ENCODE results near the gene HOXC11. TPM values are rescaled to one million over a fixed set of nuclear protein-coding genes. Genes with fewer than 3 reads are reported as not detected.

The HOXC11 gene
- total RNA-seq, 4 donors from 2014 or later = 3.1 to 3.7 (median 3.5) TPM

- Histone ChIP-seq H3K4me3 (no peak overlapping the region), H3K4me1 (peaks cover 71% of the 10 kb centered on the region), H3K9me3 (no peaks in the 10 kb centered on the region), H3K27me3 (peaks cover 12% of the 10 kb centered on the region), H3K27ac (peak overlapping the region; percentile 98), H3K36me3 (no peaks in the 10 kb centered on the region)
- TF ChIP-seq POLR2AphosphoS5 (IDR thresholded peaks at IDR 0.05) = no peak
- no peak for TF ChIP-seq CTCF (IDR thresholded peaks at IDR 0.05)
- no peak for TF ChIP-seq POLR2A (IDR thresholded peaks at IDR 0.05)
- no peak for TF ChIP-seq EP300 (IDR thresholded peaks at IDR 0.05)
- DNase-seq (ENCODE audit: low spot score in 2 of 2) = no peak
- 54% methylated on average over 6 of the region's 6 CpGs for WGBS
These were observed 39.9 kb downstream of the HOXC11 start for GRCh38 chr12:54012631-54013409.

- peak overlapping the region; percentile 98 for H3K27ac ChIP-seq
- no peaks in the 10 kb centered on the region for H3K9me3 ChIP-seq
- no peak for DNase-seq (ENCODE audit: low spot score in 2 of 2)
- H3K27me3 ChIP-seq = peaks cover 17% of the 10 kb centered on the region
- H3K36me3 ChIP-seq = no peaks in the 10 kb centered on the region
- TF ChIP-seq POLR2AphosphoS5 (IDR thresholded peaks at IDR 0.05) = peak in 1 of 3 donors; percentile 9
- no peak for TF ChIP-seq POLR2A (IDR thresholded peaks at IDR 0.05)
- peaks cover 73% of the 10 kb centered on the region for H3K4me1 ChIP-seq
- WGBS = 41% methylated on average over 34 of the region's 36 CpGs
- peak overlapping the region; percentile 36 for H3K4me3 ChIP-seq
These were observed 41.6 kb downstream of the HOXC11 start for GRCh38 chr12:54014377-54015017.

GRCh38 chr12:54015018-54015931 is 42.3 kb downstream of the HOXC11 start:
- Histone ChIP-seq H3K27me3 (peaks cover 17% of the 10 kb centered on the region), H3K4me1 (peaks cover 75% of the 10 kb centered on the region), H3K27ac (peak overlapping the region; percentile 98), H3K4me3 (peak overlapping the region; percentile 36), H3K36me3 (no peaks in the 10 kb centered on the region), H3K9me3 (no peaks in the 10 kb centered on the region)
- 67% methylated on average over 23 of the region's 23 CpGs for WGBS
- TF ChIP-seq POLR2A (IDR thresholded peaks at IDR 0.05) = no peak
- TF ChIP-seq POLR2AphosphoS5 (IDR thresholded peaks at IDR 0.05) = no peak
- TF ChIP-seq CTCF (IDR thresholded peaks at IDR 0.05) = no peak
- TF ChIP-seq EP300 (IDR thresholded peaks at IDR 0.05) = no peak
- DNase-seq (ENCODE audit: low spot score in 2 of 2) = no peak

GRCh38 chr12:54016051-54016450 is 43.1 kb downstream of the HOXC11 start:
- Histone ChIP-seq H3K4me3 (peak overlapping the region; percentile 78), H3K27me3 (peaks cover 18% of the 10 kb centered on the region), H3K9me3 (no peaks in the 10 kb centered on the region), H3K4me1 (peaks cover 78% of the 10 kb centered on the region), H3K27ac (peak overlapping the region; percentile 98), H3K36me3 (no peaks in the 10 kb centered on the region)
- 12% methylated on average over 3 of the region's 3 CpGs for WGBS
- TF ChIP-seq POLR2AphosphoS5 (IDR thresholded peaks at IDR 0.05) = no peak
- no peak for TF ChIP-seq CTCF (IDR thresholded peaks at IDR 0.05)
- TF ChIP-seq EP300 (IDR thresholded peaks at IDR 0.05) = no peak
- TF ChIP-seq POLR2A (IDR thresholded peaks at IDR 0.05) = no peak
- DNase-seq (ENCODE audit: low spot score in 2 of 2) = no peak

- H3K9me3 ChIP-seq = no peaks in the 10 kb centered on the region
- 1% methylated on average over 25 of the region's 25 CpGs for whole genome bisulfite sequencing
- H3K36me3 ChIP-seq = no peaks in the 10 kb centered on the region
- TF ChIP-seq EP300 (IDR thresholded peaks at IDR 0.05) = no peak
- TF ChIP-seq CTCF (IDR thresholded peaks at IDR 0.05) = no peak
- no peak for TF ChIP-seq POLR2AphosphoS5 (IDR thresholded peaks at IDR 0.05)
- TF ChIP-seq POLR2A (IDR thresholded peaks at IDR 0.05) = no peak
- no peak for DNase-seq (ENCODE audit: low spot score in 2 of 2)
- peak overlapping the region; percentile 98 for H3K27ac ChIP-seq
- peaks cover 20% of the 10 kb centered on the region for H3K27me3 ChIP-seq
- H3K4me3 ChIP-seq = peak overlapping the region; percentile 78
- peaks cover 79% of the 10 kb centered on the region for H3K4me1 ChIP-seq
These were observed 43.6 kb downstream of the HOXC11 start for GRCh38 chr12:54016478-54016964.
